T follicular helper cell (primary cell): ENCODE results near the gene ISOC2.
"Not testable (repeated sequence)": the region's sequence is repeated elsewhere in the genome, so short reads cannot be mapped to it uniquely, and the experiment has no call there.

Experiments used
- DNase-seq: peaks from one replicate; pipeline ENCODE4 v3.0.0-alpha.2; 2020; ENCODE audit warnings: low read depth

The ISOC2 gene

GRCh38 chr19:55440411-55441105 lies 20.9 kb downstream of the ISOC2 start:
- no peak for DNase-seq

- no peak for DNase-seq
Observed at GRCh38 chr19:55439052-55439451, 22.4 kb downstream of the ISOC2 start.

GRCh38 chr19:55437410-55437809 lies 24.0 kb downstream of the ISOC2 start:
- DNase-seq = no peak

- no peak for DNase-seq
Observed at GRCh38 chr19:55436847-55437246, 24.6 kb downstream of the ISOC2 start.

- DNase-seq = no peak
Observed at GRCh38 chr19:55435020-55435419, 26.4 kb downstream of the ISOC2 start.

- no peak for DNase-seq
Observed at GRCh38 chr19:55434356-55434919, 27.0 kb downstream of the ISOC2 start.

- DNase-seq = no peak
Observed at GRCh38 chr19:55433292-55433691, 28.1 kb downstream of the ISOC2 start.

GRCh38 chr19:55432241-55432959 lies 29.0 kb downstream of the ISOC2 start:
- DNase-seq = no peak

GRCh38 chr19:55431183-55431582 lies 30.3 kb downstream of the ISOC2 start:
- DNase-seq = no peak

- DNase-seq = no peak
Observed at GRCh38 chr19:55426042-55426441, 35.4 kb downstream of the ISOC2 start.

- no peak for DNase-seq
Observed at GRCh38 chr19:55424518-55424917, 36.9 kb downstream of the ISOC2 start.

GRCh38 chr19:55423225-55424005 lies 38.0 kb downstream of the ISOC2 start:
- no peak for DNase-seq

GRCh38 chr19:55421281-55421680 lies 40.2 kb downstream of the ISOC2 start:
- peak; percentile 26 for DNase-seq

GRCh38 chr19:55419624-55420236 lies 41.7 kb downstream of the ISOC2 start:
- no peak for DNase-seq

GRCh38 chr19:55419103-55419502 lies 42.3 kb downstream of the ISOC2 start:
- no peak for DNase-seq

- DNase-seq = peak; percentile 46
Observed at GRCh38 chr19:55418185-55418584, 43.3 kb downstream of the ISOC2 start.

GRCh38 chr19:55410168-55410567 lies 51.3 kb downstream of the ISOC2 start:
- no peak for DNase-seq

GRCh38 chr19:55409179-55409578 lies 52.3 kb downstream of the ISOC2 start:
- DNase-seq = not testable (repeated sequence)

- no peak for DNase-seq
Observed at GRCh38 chr19:55408533-55408872, 52.9 kb downstream of the ISOC2 start.

GRCh38 chr19:55407800-55408532 lies 53.5 kb downstream of the ISOC2 start:
- DNase-seq = peak; percentile 95

GRCh38 chr19:55407550-55407799 lies 54.0 kb downstream of the ISOC2 start, which contains the start of gene UBE2S:
Gene UBE2S, minus strand, starts transcription at chr19:55407788. Its CDS starts 199 bp downstream, at chr19:55407589.
- not testable (repeated sequence) for DNase-seq
